ENCODE results near the gene NBEAL1. TPM values are rescaled to one million over a fixed set of nuclear protein-coding genes. Genes with fewer than 3 reads are reported as not detected.

The NBEAL1 gene
- total and polyA plus RNA-seq, 2 of the 8 experiments (the other 6 are each of a cell fraction or from before 2014, with no cell fraction given): 2.3 to 10.7 TPM

DNA sequence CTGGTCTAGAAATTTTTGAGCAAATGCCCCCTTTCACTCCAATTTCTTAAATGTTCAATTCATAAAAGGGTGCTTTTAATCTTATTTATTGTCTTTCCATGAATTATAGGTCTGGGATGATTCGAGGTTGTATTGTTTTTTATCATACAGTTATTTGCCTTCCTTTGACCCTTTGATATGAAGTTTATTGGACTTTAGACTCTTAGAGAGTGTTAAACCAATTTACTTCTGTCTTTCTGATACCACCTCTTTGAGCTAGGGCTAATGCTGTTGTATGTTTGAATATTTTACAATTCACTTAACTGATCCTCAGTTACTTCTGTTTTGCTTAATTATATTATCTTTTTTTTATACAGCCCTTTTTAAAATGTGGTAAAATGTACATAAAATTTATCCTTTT lies 134.5 kb downstream of the NBEAL1 start (continued):
- TF ChIP-seq, protein P1, sequence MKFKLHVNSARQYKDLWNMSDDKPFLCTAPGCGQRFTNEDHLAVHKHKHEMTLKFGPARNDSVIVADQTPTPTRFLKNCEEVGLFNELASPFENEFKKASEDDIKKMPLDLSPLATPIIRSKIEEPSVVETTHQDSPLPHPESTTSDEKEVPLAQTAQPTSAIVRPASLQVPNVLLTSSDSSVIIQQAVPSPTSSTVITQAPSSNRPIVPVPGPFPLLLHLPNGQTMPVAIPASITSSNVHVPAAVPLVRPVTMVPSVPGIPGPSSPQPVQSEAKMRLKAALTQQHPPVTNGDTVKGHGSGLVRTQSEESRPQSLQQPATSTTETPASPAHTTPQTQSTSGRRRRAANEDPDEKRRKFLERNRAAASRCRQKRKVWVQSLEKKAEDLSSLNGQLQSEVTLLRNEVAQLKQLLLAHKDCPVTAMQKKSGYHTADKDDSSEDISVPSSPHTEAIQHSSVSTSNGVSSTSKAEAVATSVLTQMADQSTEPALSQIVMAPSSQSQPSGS (IDR thresholded peaks at IDR 0.05; ENCODE audit: low read length): no peak
- TF ChIP-seq, protein P2, sequence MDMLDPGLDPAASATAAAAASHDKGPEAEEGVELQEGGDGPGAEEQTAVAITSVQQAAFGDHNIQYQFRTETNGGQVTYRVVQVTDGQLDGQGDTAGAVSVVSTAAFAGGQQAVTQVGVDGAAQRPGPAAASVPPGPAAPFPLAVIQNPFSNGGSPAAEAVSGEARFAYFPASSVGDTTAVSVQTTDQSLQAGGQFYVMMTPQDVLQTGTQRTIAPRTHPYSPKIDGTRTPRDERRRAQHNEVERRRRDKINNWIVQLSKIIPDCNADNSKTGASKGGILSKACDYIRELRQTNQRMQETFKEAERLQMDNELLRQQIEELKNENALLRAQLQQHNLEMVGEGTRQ (IDR thresholded peaks at IDR 0.05; ENCODE audit: low read length): no peak
- TF ChIP-seq TCF12 (IDR thresholded peaks at IDR 0.05; ENCODE audit: low read depth, low read length): no peak
- TF ChIP-seq CEBPB (IDR thresholded peaks at IDR 0.05; ENCODE audit: low read depth, low read length): no peak
